ENCODE measurements around the gene FBXL19.

Gene FBXL19

GRCh38 chr16:30985401-30986128 lies 62.2 kb downstream of the FBXL19 start:
- DNase-seq (ENCODE audit: low read depth in 2 of 2, low spot score in 1 of 2), result no peak

GRCh38 chr16:30986129-30986991 lies 63.0 kb downstream of the FBXL19 start:
- no peak for DNase-seq (ENCODE audit: low read depth in 2 of 2, low spot score in 1 of 2)

GRCh38 chr16:30987581-30988190 lies 64.3 kb downstream of the FBXL19 start:
- DNase-seq (ENCODE audit: low read depth in 2 of 2, low spot score in 1 of 2), result no peak

GRCh38 chr16:30989469-30990047 lies 66.2 kb downstream of the FBXL19 start:
- no peak for DNase-seq (ENCODE audit: low read depth in 2 of 2, low spot score in 1 of 2)

- no peak for DNase-seq (ENCODE audit: low read depth in 2 of 2, low spot score in 1 of 2)
These were observed 66.7 kb downstream of the FBXL19 start for GRCh38 chr16:30990105-30990504.

DNA sequence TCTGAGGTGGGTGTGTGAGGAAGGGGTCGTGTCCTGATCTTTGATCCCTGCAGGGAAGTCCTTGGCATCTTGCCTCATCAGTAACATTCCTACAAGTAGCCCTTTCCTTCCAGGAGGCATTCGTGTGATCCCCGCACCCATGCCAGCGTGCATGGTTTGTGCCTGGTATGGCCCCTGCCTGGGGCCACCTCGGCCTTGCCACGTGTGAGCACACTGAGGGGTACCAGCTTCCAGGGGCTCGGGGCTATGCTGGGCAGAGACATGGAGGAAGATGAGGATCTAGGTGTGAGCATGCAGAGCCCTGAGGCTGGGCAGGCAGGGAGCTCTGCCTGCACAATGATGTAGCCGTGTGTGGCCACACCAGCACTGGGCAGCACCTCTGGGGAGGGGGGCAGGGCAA lies 67.7 kb downstream of the FBXL19 start:
- DNase-seq (ENCODE audit: low read depth in 2 of 2, low spot score in 1 of 2), result no peak

- no peak for DNase-seq (ENCODE audit: low read depth in 2 of 2, low spot score in 1 of 2)
These were observed 69.0 kb downstream of the FBXL19 start for GRCh38 chr16:30992276-30992780.

DNA sequence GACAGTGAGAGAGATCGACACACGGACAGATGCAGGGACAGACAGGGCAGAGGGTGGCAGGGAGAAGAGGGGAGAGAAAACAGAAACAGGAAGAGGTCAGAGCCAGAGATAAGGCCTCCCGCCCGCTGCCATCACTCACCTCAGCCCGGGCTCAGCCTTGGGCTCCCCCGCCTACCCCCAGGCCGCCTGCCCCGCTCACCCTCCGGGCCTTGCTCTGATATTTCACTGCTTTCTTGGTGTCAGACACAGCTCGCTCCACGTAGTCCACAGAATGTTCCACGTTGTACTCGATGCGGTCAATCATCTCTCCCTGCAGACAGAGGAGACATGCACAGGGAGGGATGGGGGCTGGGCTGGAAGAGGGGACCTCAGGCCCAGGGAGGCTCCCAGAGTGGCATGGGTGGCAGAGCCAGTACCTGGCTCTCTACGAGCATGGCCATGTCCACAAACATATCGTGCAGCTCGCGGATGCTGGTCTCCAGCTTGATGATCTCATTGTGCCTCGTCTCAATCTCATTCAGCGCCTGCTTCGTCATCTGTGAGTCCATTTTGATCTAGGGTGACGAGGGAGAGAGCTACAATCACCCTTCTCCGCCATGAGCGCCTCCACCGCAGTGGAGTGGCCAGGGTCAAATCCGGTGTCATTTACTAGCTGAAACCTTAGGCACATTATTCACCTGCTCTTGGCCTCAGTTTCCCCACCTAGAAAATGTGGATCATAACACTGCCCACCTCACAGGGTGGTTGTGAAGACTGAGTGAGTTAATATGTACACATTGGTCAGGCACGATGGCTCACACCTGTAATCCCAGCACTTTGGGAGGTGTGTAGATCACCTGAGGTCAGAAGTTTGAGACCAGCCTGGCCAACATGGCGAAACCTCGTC lies 69.8 kb downstream of the FBXL19 start:
- no peak for DNase-seq (ENCODE audit: low read depth in 2 of 2, low spot score in 1 of 2)

DNA sequence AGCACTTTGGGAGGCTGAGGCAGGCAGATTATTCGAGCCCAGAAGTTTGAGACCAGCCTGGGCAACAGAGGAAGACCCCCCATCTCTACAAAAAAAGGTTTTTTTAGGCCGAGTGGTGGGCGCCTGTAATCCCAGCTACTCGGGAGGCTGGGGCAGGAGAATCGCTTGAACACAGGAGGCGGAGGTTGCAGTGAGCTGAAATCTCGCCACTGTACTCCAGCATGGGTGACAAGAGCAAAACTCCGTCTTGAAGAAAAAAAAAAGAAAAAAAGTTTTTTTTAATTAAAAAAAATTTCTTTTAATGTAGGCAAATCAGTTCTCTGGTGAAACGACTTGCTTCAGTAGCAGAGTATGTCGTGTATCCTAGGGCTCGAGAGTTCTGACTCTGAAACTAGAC lies 72.6 kb downstream of the FBXL19 start:
- DNase-seq (ENCODE audit: low read depth in 2 of 2, low spot score in 1 of 2), result no peak

GRCh38 chr16:30996324-30996984 lies 73.1 kb downstream of the FBXL19 start:
- DNase-seq (ENCODE audit: low read depth in 2 of 2, low spot score in 1 of 2), result no peak

GRCh38 chr16:30996985-30997724 lies 73.8 kb downstream of the FBXL19 start:
- DNase-seq (ENCODE audit: low read depth in 2 of 2, low spot score in 1 of 2), result peak; percentile 53 to 65

- no peak for DNase-seq (ENCODE audit: low read depth in 2 of 2, low spot score in 1 of 2)
These were observed 74.6 kb downstream of the FBXL19 start for GRCh38 chr16:30997725-30998711.

Measured in stimulated activated CD8-positive, alpha-beta memory T cell treated with anti-CD3 and anti-CD28 coated beads, Interleukin-4, amount 100 ng/mL, for 4 hours (primary cell).